Suppressor macrophage treated with lipopolysaccharide for 1 hour (primary cell): Measurements from ENCODE around the gene CD70.
A peak's percentile ranks its signal among the peaks of the same experiment; 100 is the strongest.
"Not testable (repeated sequence)": the region's sequence is repeated elsewhere in the genome, so short reads cannot be mapped to it uniquely, and the experiment has no call there.

ENCODE experiments used
- DNase-seq, 3 donors: peaks; one replicate each; pipeline ENCODE4 v3.0.0-alpha.2; 2020 to 2022

The CD70 gene

GRCh38 chr19:6590827-6591319, at the start of gene CD70:
CD70 (minus strand) TSS chr19:6591150; CDS start chr19:6591002, 148 bp downstream.
- DNase-seq = peak; percentile 66 to 79 (median 79)

DNA sequence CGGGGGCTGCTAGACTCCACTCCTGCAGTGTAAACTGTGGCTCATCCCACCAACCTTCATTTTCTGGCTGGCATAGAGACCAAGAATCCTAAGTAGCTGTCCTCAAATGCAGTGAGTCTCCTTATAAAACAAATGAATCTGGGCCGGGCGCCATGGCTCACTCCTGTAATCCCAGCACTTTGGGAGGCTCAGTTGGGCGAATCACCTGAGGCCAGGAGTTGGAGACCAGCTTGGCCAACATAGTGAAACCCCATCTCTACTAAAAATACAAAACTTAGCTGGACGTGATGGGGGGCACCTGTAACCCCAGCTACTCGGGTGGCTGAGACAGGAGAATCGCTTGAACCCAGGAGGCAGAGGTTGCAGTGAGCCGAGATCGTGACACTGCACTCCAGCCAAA, 49.4 kb upstream of the CD70 start:
- DNase-seq = not testable (repeated sequence)

DNA sequence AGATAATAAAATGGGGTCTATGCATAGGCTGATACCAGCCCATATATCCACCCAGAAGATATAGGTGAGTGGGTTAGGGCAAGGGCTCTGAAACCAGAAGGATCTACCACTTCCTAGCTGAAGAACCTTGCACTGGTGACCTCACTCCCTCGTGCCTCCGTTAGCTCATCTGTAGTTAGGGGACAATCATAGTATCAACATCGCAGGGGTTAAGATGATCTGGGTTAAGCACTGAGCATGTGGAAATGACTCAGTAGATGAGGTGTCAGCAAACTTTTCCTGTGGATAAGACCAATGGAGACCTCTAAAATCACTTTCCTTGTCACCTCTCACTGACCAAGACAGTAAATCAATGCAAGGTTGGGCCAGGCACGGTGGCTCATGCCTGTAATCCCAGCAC, 48.5 kb upstream of the CD70 start:
- peak; percentile 88 to 93 (median 93) for DNase-seq

GRCh38 chr19:6633456-6633813, 42.5 kb upstream of the CD70 start:
- not testable (repeated sequence) for DNase-seq

DNA sequence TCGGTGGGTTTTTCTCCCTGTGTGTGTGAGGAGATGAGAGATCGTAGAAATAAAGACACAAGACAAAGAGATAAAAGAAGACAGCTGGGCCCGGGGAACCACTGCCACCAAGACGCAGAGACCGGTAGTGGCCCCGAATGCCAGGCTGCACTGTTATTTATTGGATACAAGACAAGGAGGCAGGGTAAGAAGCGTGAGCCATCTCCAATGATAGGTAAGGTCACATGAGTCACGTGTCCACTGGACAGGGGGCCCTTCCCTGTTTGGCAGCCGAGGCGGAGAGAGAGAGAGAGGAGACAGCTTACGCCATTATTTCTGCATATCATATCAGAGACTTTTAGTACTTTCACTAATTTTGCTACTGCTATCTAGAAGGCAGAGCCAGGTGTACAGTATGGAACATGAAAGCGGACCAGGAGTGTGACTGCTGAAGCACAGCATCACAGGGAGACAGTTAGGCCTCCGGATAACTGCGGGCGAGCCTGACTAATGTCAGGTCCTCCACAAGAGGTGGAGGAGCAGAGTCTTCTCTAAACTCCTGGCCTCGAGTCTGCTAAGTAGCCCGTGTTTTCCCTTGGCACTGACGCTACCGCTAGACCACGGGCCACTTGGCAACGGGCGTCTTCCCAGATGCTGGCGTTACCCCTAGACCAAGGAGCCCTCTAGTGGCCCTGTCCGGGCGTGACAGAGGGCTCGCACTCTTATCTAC, 42.0 kb upstream of the CD70 start:
- DNase-seq = peak; percentile 88 to 92 (median 91)

DNA sequence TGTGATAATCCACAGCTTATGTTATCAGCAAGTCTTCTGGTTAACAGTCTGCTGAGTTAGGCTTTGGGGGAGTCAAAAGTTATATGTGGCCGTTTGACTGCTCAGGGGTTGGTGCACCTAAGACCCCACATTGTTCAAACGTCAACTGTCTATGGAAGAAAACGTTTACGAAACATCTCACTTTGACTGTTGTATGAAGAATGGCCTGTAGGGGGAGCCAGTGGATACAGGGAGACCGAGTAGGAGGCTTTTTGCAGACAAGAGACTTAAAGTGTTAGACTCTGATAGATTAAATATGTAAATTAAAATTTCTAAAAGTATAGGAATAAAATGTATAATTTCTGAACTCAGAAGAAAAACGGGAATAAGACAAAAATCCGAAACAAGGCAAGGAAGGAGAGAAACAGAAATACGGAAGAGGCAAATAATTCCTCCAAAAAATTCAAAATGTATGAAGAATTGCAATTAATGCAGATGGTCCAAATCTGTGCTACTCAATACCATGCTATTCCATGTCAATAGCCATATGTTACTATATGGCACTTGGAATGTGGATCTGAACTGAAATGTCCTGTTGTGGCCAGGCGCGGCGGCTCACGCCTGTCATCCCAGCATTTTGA, 41.2 kb upstream of the CD70 start:
- DNase-seq = peak; percentile 89 to 94 (median 92)

- DNase-seq = no peak
Observed at GRCh38 chr19:6626764-6627163, 35.8 kb upstream of the CD70 start.

DNA sequence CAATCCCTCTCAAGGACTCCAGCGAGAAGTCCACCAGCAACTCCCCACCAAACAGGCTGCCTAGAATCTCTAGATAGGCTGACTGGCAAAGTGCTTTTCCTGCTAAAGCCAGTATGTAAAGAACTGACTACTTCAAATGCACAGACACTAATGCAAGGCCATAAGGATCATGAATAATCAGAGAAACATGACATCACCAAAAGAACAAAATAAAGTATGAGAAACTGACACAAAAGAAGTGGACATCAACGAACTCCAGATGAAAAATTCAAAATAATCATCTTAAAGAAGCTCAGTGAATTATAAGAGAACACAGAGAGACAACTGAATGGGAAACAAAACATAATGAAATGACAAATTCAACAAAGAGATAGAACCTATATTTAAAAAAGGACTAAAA, 26.4 kb upstream of the CD70 start:
- no peak for DNase-seq

- DNase-seq = peak; percentile 25 to 60 (median 51)
Observed at GRCh38 chr19:6616011-6616410, 25.1 kb upstream of the CD70 start.

DNA sequence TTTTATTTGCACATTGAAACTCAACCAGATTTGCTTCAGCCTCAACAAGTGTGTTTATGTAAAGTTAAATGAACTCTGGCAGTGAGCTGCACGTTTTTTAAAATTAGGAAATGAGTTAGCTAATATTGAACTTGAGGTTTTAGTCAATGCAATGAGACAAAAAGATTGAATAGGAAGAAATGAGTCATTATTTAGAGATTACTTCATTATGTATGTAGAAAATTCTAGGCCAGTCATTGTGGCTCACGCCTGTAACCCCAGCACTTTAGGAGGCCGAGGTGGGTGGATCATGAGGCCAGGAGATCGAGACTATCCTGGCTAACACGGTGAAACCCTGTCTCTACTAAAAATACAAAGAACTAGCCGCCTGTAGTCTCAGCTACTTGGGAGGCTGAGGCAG, 22.8 kb upstream of the CD70 start:
- DNase-seq = peak; percentile 55 to 89 (median 86)

DNA sequence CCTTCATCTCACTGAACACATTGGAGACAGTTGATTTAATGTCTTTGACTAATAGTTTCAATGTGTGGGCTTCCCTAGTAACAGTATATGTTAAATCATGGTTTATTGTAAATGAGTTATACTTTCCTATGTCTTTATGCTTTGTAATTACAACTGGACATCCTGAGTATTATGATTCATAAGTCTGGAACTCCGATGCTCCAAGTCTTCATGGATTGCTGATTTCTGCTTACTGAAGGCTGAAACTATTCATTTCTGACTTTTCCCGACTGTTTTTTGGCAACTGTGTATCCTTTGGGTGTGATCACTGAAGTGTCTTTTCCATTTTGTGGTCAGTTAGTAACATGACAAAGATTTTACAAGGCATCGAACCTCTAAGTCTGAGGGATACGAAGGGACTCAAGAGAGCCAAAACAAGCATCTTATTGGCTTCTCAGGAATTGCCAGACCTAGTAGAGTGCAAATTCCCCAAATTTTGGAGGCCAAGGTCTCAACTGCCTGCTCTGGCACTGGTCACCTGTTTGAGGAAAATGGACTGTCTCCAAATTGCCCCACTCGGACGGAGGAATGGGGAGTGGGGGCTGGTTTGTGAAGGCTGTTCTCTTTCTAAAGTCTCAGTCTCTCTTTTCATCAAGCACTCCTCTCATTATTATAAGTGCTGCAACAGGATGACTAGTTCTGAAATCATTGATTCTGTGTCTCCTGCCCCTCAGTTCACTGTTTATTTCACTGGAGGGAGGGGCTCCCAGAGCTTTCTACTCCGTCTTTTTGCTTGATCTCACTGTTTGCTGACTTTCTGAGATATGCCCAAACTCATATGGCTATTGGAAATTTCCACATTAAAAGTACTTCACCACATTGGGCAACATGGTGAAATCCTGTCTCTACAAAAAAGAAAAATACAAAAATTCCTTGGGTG, 20.2 kb upstream of the CD70 start:
- DNase-seq = peak; percentile 28 to 50 (median 46)

- DNase-seq = no peak
Observed at GRCh38 chr19:6608940-6609339, 18.0 kb upstream of the CD70 start.

DNA sequence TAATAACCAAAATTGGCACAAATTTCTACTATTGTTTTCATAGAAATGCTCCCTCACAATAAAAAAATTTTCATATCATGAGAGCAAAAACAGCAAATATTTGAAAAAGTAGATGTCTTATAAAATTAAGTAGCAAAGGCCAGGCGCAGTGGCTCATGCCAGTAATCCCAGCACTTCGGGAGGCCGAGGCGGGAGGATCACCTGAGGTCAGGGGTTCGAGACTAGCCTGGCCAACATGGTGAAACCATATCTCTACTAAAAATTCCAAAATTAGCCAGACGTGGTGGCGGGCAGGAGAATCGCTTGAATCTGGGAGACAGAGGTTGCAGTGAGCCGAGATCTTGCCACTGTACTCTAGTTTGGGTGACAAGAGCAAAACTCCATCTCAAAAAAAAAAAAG, 17.2 kb upstream of the CD70 start:
- DNase-seq = not testable (repeated sequence)

DNA sequence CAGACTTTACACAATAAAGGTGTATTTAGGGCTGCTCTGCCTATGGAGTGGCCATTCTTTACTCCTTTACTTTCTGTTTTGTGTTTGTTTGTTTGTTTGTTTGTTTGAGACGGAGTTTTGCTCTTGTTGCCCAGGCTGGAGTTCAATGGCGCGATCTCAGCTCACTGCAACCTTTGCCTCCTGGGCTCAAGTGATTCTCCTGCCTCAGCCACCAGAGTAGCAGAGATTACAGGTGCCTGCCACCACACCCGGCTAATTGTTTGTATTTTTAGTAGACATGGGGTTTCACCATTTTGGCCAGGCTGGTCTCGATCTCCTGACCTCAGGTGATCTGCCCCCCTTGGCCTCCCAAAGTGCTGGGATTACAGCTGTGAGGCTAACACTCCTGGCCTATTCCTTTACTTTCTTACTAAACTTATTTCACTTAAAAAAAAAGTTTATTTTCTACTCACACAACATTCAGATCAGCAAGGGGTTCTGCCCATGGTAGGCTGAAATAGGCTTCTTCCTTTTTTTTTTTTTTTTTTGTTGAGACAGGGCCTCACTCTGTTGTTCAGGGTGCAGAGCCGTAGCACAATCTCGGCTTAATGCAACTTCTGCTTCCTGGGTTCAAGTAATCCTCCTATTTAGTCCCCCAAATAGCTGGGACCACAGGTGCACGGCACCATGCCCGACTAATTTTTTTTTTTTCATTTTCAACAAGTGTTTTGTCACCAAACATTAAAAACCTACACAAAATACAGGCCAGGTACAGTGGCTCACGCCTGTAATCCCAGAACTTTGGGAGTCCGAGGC, 15.5 kb upstream of the CD70 start:
- DNase-seq = not testable (repeated sequence)

DNA sequence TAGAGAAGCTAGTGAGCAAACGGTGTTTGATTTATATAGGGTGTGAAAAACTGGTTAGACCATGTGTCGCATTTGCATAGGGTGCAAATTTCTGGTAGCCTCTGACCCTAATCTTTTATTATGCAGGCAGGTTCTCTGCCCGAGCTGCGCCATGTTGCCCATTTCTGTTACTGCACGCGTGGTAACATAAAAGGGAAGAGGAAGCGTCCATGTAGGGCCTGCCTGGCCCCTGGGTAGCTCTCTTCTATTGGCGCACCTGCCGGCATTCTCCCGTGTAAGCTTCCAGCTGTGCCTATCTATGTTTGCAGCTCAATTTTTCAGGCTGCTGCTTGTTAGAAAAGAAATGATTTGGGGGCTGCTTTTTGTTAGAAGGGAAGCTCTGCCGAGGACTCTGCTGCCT, 14.0 kb upstream of the CD70 start:
- DNase-seq = no peak

GRCh38 chr19:6602729-6603114, 11.8 kb upstream of the CD70 start:
- DNase-seq = no peak

DNA sequence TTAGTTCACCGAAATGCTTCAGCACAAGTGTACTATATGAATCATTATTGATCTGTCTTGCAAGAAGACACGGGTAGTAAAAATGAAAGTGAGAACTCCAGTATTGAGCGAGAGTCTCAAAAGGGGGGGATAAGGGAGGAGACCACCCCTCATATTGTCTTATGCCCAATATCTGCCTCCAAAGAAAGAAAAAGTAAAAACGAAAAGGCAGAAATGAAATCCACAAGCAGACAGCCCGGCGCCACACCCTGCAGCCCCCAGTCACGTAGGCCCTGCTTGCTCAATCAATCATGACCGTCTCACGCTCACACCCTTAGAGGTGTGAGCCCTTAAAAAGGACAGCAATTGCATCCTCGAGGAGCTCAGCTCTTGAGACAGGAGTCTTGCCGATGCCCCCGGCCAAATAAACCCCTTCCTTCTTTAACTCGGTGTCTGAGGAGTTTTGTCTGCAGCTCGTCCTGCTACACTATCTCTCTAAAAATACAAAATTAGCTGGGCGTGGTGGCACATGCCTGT, 10.6 kb upstream of the CD70 start:
- DNase-seq = not testable (repeated sequence)

- not testable (repeated sequence) for DNase-seq
Observed at GRCh38 chr19:6600951-6601536, 10.1 kb upstream of the CD70 start.

GRCh38 chr19:6599866-6600454, 9.0 kb upstream of the CD70 start:
- DNase-seq = no peak

DNA sequence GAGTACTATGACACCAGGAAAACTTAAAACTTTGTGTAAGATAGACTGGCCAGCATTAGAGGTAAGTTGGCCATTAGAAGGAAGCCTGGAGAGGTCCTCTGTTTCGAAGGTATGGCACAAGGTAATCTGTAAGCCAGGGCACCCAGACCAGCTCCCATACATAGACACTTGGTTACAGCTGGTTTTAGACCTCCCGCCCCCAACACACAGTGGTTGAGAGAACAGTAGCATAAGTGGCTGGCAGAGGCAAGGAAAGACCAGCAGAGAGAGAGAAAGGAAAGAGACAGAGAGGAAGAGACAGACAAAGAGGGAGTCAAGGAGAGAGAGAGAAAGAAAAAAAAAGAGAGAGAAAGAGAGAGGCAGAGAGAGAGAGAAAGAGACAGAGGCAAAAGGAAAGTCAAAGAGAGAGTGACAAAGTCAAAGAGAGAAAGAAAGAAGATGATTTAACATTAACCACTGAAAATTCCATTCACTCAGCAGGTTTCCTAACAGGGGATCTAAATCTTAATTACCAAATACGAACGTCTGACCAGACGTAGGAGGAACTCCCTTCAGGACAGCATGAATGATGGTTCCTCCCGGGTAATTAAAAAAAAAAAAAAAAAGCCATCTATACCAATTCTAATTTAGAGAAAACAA, 7.4 kb upstream of the CD70 start:
- peak; percentile 34 to 72 (median 65) for DNase-seq
